AG08396 (cell line): ENCODE data around the gene LY6G5C.

Experiments
- DNase-seq: peaks from one replicate; pipeline ENCODE4 v3.0.0; 2012; ENCODE audit warnings: low spot score, mixed read lengths

Gene LY6G5C

GRCh38 chr6:31662124-31662723, 18.6 kb downstream of the LY6G5C start:
- DNase-seq = no peak

- no peak for DNase-seq
Observed at GRCh38 chr6:31661262-31662123, 19.4 kb downstream of the LY6G5C start.

GRCh38 chr6:31660381-31661261, 20.2 kb downstream of the LY6G5C start, which contains the start of gene C6orf47:
Gene C6orf47, minus strand, starts transcription at chr6:31660778. Its CDS starts 831 bp downstream, at chr6:31659947.
- DNase-seq = peak; percentile 89

GRCh38 chr6:31659649-31660380, 21.1 kb downstream of the LY6G5C start:
- DNase-seq = peak; percentile 55

GRCh38 chr6:31658983-31659648, 21.8 kb downstream of the LY6G5C start:
- no peak for DNase-seq

GRCh38 chr6:31658158-31658688, 22.6 kb downstream of the LY6G5C start:
- DNase-seq = no peak

- no peak for DNase-seq
Observed at GRCh38 chr6:31657406-31658157, 23.3 kb downstream of the LY6G5C start.

- no peak for DNase-seq
Observed at GRCh38 chr6:31655349-31656237, 25.3 kb downstream of the LY6G5C start, which contains the start of gene APOM. Gene APOM, plus strand, starts transcription at chr6:31655894. Its CDS starts 73 bp downstream, at chr6:31655967.

GRCh38 chr6:31654574-31655348, 26.1 kb downstream of the LY6G5C start:
- DNase-seq = no peak

GRCh38 chr6:31652925-31653724, 27.7 kb downstream of the LY6G5C start:
- DNase-seq = peak; percentile 89

- peak; percentile 83 for DNase-seq
Observed at GRCh38 chr6:31651602-31652191, 29.2 kb downstream of the LY6G5C start.

- DNase-seq = no peak
Observed at GRCh38 chr6:31645325-31645724, 35.5 kb downstream of the LY6G5C start.

GRCh38 chr6:31643818-31644454, 36.9 kb downstream of the LY6G5C start:
- no peak for DNase-seq

- DNase-seq = no peak
Observed at GRCh38 chr6:31642798-31643570, 37.9 kb downstream of the LY6G5C start.

GRCh38 chr6:31641370-31641769, 39.5 kb downstream of the LY6G5C start:
- DNase-seq = no peak

- no peak for DNase-seq
Observed at GRCh38 chr6:31640612-31641011, 40.3 kb downstream of the LY6G5C start.
